ENCODE results near the gene LRRC32.

LRRC32 gene

GRCh38 chr11:76635991-76636738 is 34.4 kb downstream of the LRRC32 start:
- Histone ChIP-seq H3K4me3 (ENCODE audit: insufficient read depth, low read length, poor library complexity, severe bottlenecking) (no peak overlapping the region), H3K27me3 (ENCODE audit: low read length) (no peaks in the 10 kb centered on the region), H3K27ac (ENCODE audit: low read depth, low read length) (no peak overlapping the region), H4K20me1 (ENCODE audit: low read depth, low read length) (no peaks in the 10 kb centered on the region), H3K9me2 (replicated peaks; ENCODE audit: insufficient read depth, low read length) (no peaks in the 10 kb centered on the region), H3K79me2 (ENCODE audit: insufficient read depth, low read length) (no peaks in the 10 kb centered on the region), H3F3A (ENCODE audit: insufficient read depth) (peaks cover 5% of the 10 kb centered on the region; the same call in 1 of the 2 replicates), H3K9me3 (ENCODE audit: insufficient read depth, low read length) (no peaks in the 10 kb centered on the region), H2AFZ (ENCODE audit: low read depth, low read length, severe bottlenecking) (no peak overlapping the region), H3K4me2 (ENCODE audit: low read depth, low read length, poor library complexity, severe bottlenecking) (no peak overlapping the region), H3K9ac (ENCODE audit: low read length) (no peak overlapping the region), H3K36me3 (ENCODE audit: low read length) (no peaks in the 10 kb centered on the region)
- TF ChIP-seq EZH2phosphoT487 (conservative IDR thresholded peaks at IDR 0.05; ENCODE audit: low read length) = no peak
- TF ChIP-seq CTCF (IDR thresholded peaks at IDR 0.05; ENCODE audit: insufficient read depth, low read length, poor library complexity, severe bottlenecking) = no peak

- Histone ChIP-seq H3K27ac (ENCODE audit: low read depth, low read length) (no peak overlapping the region), H3K79me2 (ENCODE audit: insufficient read depth, low read length) (no peaks in the 10 kb centered on the region), H4K20me1 (ENCODE audit: low read depth, low read length) (no peaks in the 10 kb centered on the region), H3F3A (ENCODE audit: insufficient read depth) (peaks cover 5% of the 10 kb centered on the region; the same call in 1 of the 2 replicates), H3K9me3 (ENCODE audit: insufficient read depth, low read length) (no peaks in the 10 kb centered on the region), H2AFZ (ENCODE audit: low read depth, low read length, severe bottlenecking) (no peak overlapping the region), H3K9ac (ENCODE audit: low read length) (no peak overlapping the region), H3K9me2 (replicated peaks; ENCODE audit: insufficient read depth, low read length) (no peaks in the 10 kb centered on the region), H3K4me2 (ENCODE audit: low read depth, low read length, poor library complexity, severe bottlenecking) (no peak overlapping the region), H3K27me3 (ENCODE audit: low read length) (no peaks in the 10 kb centered on the region), H3K4me3 (ENCODE audit: insufficient read depth, low read length, poor library complexity, severe bottlenecking) (no peak overlapping the region), H3K36me3 (ENCODE audit: low read length) (no peaks in the 10 kb centered on the region)
- TF ChIP-seq CTCF (IDR thresholded peaks at IDR 0.05; ENCODE audit: insufficient read depth, low read length, poor library complexity, severe bottlenecking) (no peak), EZH2phosphoT487 (conservative IDR thresholded peaks at IDR 0.05; ENCODE audit: low read length) (no peak)
These were observed 35.7 kb downstream of the LRRC32 start for GRCh38 chr11:76634886-76635285.

GRCh38 chr11:76632492-76632891 is 38.1 kb downstream of the LRRC32 start:
- no peaks in the 10 kb centered on the region for H3K9me3 ChIP-seq (ENCODE audit: insufficient read depth, low read length)
- no peaks in the 10 kb centered on the region for H3K79me2 ChIP-seq (ENCODE audit: insufficient read depth, low read length)
- TF ChIP-seq CTCF (IDR thresholded peaks at IDR 0.05; ENCODE audit: insufficient read depth, low read length, poor library complexity, severe bottlenecking) (no peak), EZH2phosphoT487 (conservative IDR thresholded peaks at IDR 0.05; ENCODE audit: low read length) (no peak)
- H3K27ac ChIP-seq (ENCODE audit: low read depth, low read length) = no peak overlapping the region
- H3K27me3 ChIP-seq (ENCODE audit: low read length) = no peaks in the 10 kb centered on the region
- 0 out of 2 replicates have a peak, but pooled peaks cover 3% of the 10 kb centered on the region for H3F3A ChIP-seq (ENCODE audit: insufficient read depth)
- no peak overlapping the region for H3K4me3 ChIP-seq (ENCODE audit: insufficient read depth, low read length, poor library complexity, severe bottlenecking)
- no peak overlapping the region for H2AFZ ChIP-seq (ENCODE audit: low read depth, low read length, severe bottlenecking)
- no peaks in the 10 kb centered on the region for H3K36me3 ChIP-seq (ENCODE audit: low read length)
- no peak overlapping the region for H3K4me2 ChIP-seq (ENCODE audit: low read depth, low read length, poor library complexity, severe bottlenecking)
- H3K9ac ChIP-seq (ENCODE audit: low read length) = no peak overlapping the region
- H4K20me1 ChIP-seq (ENCODE audit: low read depth, low read length) = no peaks in the 10 kb centered on the region
- no peaks in the 10 kb centered on the region for H3K9me2 ChIP-seq (replicated peaks; ENCODE audit: insufficient read depth, low read length)
